Liver (tissue), 9 donors: ENCODE measurements around the gene SPEG. TPM values are rescaled to one million over a fixed set of nuclear protein-coding genes. Genes with fewer than 3 reads are reported as not detected.

Experiments
- DNase-seq: peaks from one replicate; pipeline ENCODE4 v3.0.0-alpha.2; 2017; ENCODE audit warnings: low spot score
- H3K27ac ChIP-seq, 2 donors: one replicate each; pipeline ENCODE4 v1.7.0; 2013; ENCODE audit warnings: inconsistent platforms in 2 of 2, low read length in 2 of 2, control low read depth in 1 of 2, low read depth in 1 of 2, mild to moderate bottlenecking in 1 of 2
- H3K27me3 ChIP-seq, 4 donors: one replicate each; pipeline versions ENCODE4 v1.6.1 to v1.7.0; 2013; ENCODE audit warnings: low read length in 3 of 4, inconsistent platforms in 1 of 4, mild to moderate bottlenecking in 1 of 4, moderate library complexity in 1 of 4; ENCODE audit not compliant: control insufficient read depth in 4 of 4, insufficient read depth in 4 of 4
- H3K36me3 ChIP-seq, 4 donors: one replicate each; pipeline versions ENCODE4 v1.6.1 to v1.7.0; 2013; ENCODE audit warnings: low read length in 3 of 4, mild to moderate bottlenecking in 3 of 4, low read depth in 1 of 4, moderate library complexity in 1 of 4; ENCODE audit not compliant: control insufficient read depth in 4 of 4, insufficient read depth in 3 of 4
- H3K4me1 ChIP-seq, 4 donors: one replicate each; pipeline versions ENCODE4 v1.6.1 to v1.7.0; 2013; ENCODE audit warnings: low read length in 3 of 4, mild to moderate bottlenecking in 3 of 4, moderate library complexity in 1 of 4; ENCODE audit not compliant: control insufficient read depth in 4 of 4, insufficient read depth in 4 of 4
- H3K4me3 ChIP-seq, 3 donors: one replicate each; pipeline versions ENCODE4 v1.6.1 to v1.7.0; 2013; ENCODE audit warnings: low read length in 3 of 3, control low read depth in 1 of 3, low read depth in 1 of 3, mild to moderate bottlenecking in 1 of 3
- H3K9ac ChIP-seq, 2 donors: one replicate each; pipeline ENCODE4 v1.7.0; 2013; ENCODE audit warnings: low read length in 2 of 2, mild to moderate bottlenecking in 2 of 2, moderate library complexity in 2 of 2, control low read depth in 1 of 2, low read depth in 1 of 2
- H3K9me3 ChIP-seq, 4 donors: one replicate each; pipeline versions ENCODE4 v1.6.1 to v1.7.0; 2013; ENCODE audit warnings: low read length in 3 of 4; ENCODE audit not compliant: control insufficient read depth in 4 of 4
- EGR1 ChIP-seq, 2 donors: IDR thresholded peaks; 2 replicates each; pipeline ENCODE4 v1.6.1; 2016 to 2018; ENCODE audit warnings: antibody characterized with exemption in 2 of 2, low read depth in 2 of 2
- FOXA1 ChIP-seq: IDR thresholded peaks from 2 replicates; pipeline ENCODE4 v1.6.1; 2016; ENCODE audit warnings: antibody characterized with exemption
- FOXA2 ChIP-seq: IDR thresholded peaks from 2 replicates; pipeline ENCODE4 v1.6.1; 2016; ENCODE audit warnings: antibody characterized with exemption
- GABPA ChIP-seq, 2 donors: IDR thresholded peaks in 1 of 2; conservative IDR thresholded peaks in 1 of 2; 2 replicates each; pipeline ENCODE4 v1.6.1; 2016; ENCODE audit warnings: antibody characterized with exemption in 2 of 2, mild to moderate bottlenecking in 1 of 2, moderate library complexity in 1 of 2
- HNF4A ChIP-seq, 2 donors: conservative IDR thresholded peaks; 2 replicates each; pipeline ENCODE4 v1.6.1; 2016; ENCODE audit warnings: antibody characterized with exemption in 2 of 2, mild to moderate bottlenecking in 2 of 2
- HNF4G ChIP-seq: IDR thresholded peaks from 2 replicates; pipeline ENCODE4 v1.6.1; 2016; ENCODE audit warnings: antibody characterized with exemption
- JUND ChIP-seq, 2 donors: IDR thresholded peaks; 2 replicates each; pipeline ENCODE4 v1.6.1; 2016; ENCODE audit warnings: antibody characterized with exemption in 2 of 2
- NR2F2 ChIP-seq: IDR thresholded peaks from 2 replicates; pipeline ENCODE4 v1.6.1; 2016; ENCODE audit warnings: antibody characterized with exemption
- RAD21 ChIP-seq, 2 donors: IDR thresholded peaks; 2 replicates each; pipeline ENCODE4 v1.6.1; 2016; ENCODE audit warnings: antibody characterized with exemption in 2 of 2, mild to moderate bottlenecking in 2 of 2
- RXRA ChIP-seq, 2 donors: IDR thresholded peaks; 2 replicates each; pipeline ENCODE4 v1.6.1; 2017 to 2018; ENCODE audit warnings: antibody characterized with exemption in 2 of 2, mild to moderate bottlenecking in 1 of 2
- SP1 ChIP-seq: IDR thresholded peaks from 2 replicates; pipeline ENCODE4 v1.6.1; 2018; ENCODE audit warnings: antibody characterized with exemption, mild to moderate bottlenecking
- TAF1 ChIP-seq: conservative IDR thresholded peaks from 2 replicates; pipeline ENCODE4 v1.6.1; 2016; ENCODE audit warnings: antibody characterized with exemption, mild to moderate bottlenecking
- YY1 ChIP-seq: IDR thresholded peaks from 2 replicates; pipeline ENCODE4 v1.6.1; 2016; ENCODE audit warnings: antibody characterized with exemption, mild to moderate bottlenecking
- WGBS: extraction: QIAGEN DNeasy Blood & Tissue Kit; methylation state at CpG from one replicate; pipeline ENCODE4 v1.1.7; 2013; 5-methylcytosine and 5-hydroxymethylcytosine counted together
- polyA plus RNA-seq, 2 donors: library from polyadenylated mRNA; stranded (reverse) in 1 of 2; unstranded in 1 of 2; fragments of 200-250 nt in 1 of 2; fragments of >200 nt in 1 of 2; fragmentation: Nextera tagmentation in 1 of 2; extraction: Ambion mirVana in 1 of 2; gene quantifications; one replicate each; pipeline versions ENCODE4 v1.2.1 to v1.2.3, GENCODE V29; 2013 to 2015
- total RNA-seq, 2 donors: library from RNA; depleted of rRNA; stranded (reverse); fragments of >200 nt; gene quantifications; one replicate each; pipeline ENCODE4 v1.2.3, GENCODE V29; 2014
- TF ChIP-seq, protein P1 (sequence below): IDR thresholded peaks from 2 replicates; pipeline ENCODE4 v1.6.1; 2016; ENCODE audit warnings: antibody characterized with exemption
- TF ChIP-seq, protein P2 (sequence below): IDR thresholded peaks from 2 replicates; pipeline ENCODE4 v1.6.1; 2016; ENCODE audit warnings: antibody characterized with exemption, mild to moderate bottlenecking
- TF ChIP-seq, protein P3 (sequence below): fragments of 150-350 bp; IDR thresholded peaks from 2 replicates; pipeline ENCODE4 v1.5.1; 2017; ENCODE audit warnings: improper control_type of control experiment, low read depth, low read length; ENCODE audit not compliant: missing input control
- TF ChIP-seq, protein P4 (sequence below): IDR thresholded peaks from 2 replicates; pipeline ENCODE4 v1.6.1; 2016; ENCODE audit warnings: antibody characterized with exemption
- TF ChIP-seq, protein P5 (sequence below): IDR thresholded peaks from 2 replicates; pipeline ENCODE4 v1.6.1; 2016; ENCODE audit warnings: antibody characterized with exemption
- donor health status: healthy.
- donor health status: healthy.
- donor health status: healthy.
- donor health status: healthy.
- donor health status: healthy.

The SPEG gene
- total and polyA plus RNA-seq, 4 donors = 0.51 to 0.96 (median 0.66) TPM

DNA sequence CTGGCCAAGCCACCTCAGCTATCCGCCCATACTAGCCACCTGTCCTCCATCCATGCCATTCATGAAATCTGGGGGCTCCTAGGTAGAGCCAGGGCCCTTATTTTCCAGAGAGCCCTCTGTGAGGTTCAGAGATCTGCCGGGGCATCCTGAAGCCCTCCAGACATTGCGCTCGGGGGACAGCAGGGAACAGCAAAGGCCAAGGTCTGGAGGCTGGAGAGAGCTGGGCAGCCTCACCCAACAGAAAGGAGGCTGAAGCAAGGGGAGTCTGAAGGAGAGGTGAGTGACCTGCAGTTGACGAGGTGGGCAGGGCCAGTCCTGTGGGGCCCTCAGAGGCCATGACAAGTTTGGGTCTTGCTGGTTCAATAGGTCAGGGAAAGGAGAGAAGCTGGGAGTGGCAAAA lies 25.0 kb upstream of the SPEG start:
- Histone ChIP-seq H3K27me3 (no peaks in the 10 kb centered on the region), H3K4me1 (no peaks in the 10 kb centered on the region), H3K36me3 (no peaks in the 10 kb centered on the region), H3K9me3 (no peaks in the 10 kb centered on the region), H3K9ac (no peak overlapping the region), H3K4me3 (no peak overlapping the region), H3K27ac (no peak overlapping the region)
- WGBS = 91% methylated on average over 5 of the region's 5 CpGs
- no peak for TF ChIP-seq RAD21 (IDR thresholded peaks at IDR 0.05)
- TF ChIP-seq FOXA2 = no peak
- no peak for TF ChIP-seq YY1
- TF ChIP-seq, protein P1, sequence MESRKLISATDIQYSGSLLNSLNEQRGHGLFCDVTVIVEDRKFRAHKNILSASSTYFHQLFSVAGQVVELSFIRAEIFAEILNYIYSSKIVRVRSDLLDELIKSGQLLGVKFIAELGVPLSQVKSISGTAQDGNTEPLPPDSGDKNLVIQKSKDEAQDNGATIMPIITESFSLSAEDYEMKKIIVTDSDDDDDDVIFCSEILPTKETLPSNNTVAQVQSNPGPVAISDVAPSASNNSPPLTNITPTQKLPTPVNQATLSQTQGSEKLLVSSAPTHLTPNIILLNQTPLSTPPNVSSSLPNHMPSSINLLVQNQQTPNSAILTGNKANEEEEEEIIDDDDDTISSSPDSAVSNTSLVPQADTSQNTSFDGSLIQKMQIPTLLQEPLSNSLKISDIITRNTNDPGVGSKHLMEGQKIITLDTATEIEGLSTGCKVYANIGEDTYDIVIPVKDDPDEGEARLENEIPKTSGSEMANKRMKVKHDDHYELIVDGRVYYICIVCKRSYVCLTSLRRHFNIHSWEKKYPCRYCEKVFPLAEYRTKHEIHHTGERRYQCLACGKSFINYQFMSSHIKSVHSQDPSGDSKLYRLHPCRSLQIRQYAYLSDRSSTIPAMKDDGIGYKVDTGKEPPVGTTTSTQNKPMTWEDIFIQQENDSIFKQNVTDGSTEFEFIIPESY = no peak
- no peak for TF ChIP-seq RXRA (IDR thresholded peaks at IDR 0.05)
- TF ChIP-seq TAF1 = no peak
- no peak for TF ChIP-seq GABPA (IDR thresholded peaks at IDR 0.05 in 1 of 2, conservative IDR thresholded peaks at IDR 0.05 in 1 of 2)
- no peak for TF ChIP-seq FOXA1
- TF ChIP-seq NR2F2 = no peak
- TF ChIP-seq HNF4G = no peak
- TF ChIP-seq SP1 = no peak
- no peak for TF ChIP-seq HNF4A (conservative IDR thresholded peaks at IDR 0.05)
- TF ChIP-seq, protein P2, sequence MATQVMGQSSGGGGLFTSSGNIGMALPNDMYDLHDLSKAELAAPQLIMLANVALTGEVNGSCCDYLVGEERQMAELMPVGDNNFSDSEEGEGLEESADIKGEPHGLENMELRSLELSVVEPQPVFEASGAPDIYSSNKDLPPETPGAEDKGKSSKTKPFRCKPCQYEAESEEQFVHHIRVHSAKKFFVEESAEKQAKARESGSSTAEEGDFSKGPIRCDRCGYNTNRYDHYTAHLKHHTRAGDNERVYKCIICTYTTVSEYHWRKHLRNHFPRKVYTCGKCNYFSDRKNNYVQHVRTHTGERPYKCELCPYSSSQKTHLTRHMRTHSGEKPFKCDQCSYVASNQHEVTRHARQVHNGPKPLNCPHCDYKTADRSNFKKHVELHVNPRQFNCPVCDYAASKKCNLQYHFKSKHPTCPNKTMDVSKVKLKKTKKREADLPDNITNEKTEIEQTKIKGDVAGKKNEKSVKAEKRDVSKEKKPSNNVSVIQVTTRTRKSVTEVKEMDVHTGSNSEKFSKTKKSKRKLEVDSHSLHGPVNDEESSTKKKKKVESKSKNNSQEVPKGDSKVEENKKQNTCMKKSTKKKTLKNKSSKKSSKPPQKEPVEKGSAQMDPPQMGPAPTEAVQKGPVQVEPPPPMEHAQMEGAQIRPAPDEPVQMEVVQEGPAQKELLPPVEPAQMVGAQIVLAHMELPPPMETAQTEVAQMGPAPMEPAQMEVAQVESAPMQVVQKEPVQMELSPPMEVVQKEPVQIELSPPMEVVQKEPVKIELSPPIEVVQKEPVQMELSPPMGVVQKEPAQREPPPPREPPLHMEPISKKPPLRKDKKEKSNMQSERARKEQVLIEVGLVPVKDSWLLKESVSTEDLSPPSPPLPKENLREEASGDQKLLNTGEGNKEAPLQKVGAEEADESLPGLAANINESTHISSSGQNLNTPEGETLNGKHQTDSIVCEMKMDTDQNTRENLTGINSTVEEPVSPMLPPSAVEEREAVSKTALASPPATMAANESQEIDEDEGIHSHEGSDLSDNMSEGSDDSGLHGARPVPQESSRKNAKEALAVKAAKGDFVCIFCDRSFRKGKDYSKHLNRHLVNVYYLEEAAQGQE = no peak
- TF ChIP-seq, protein P3, sequence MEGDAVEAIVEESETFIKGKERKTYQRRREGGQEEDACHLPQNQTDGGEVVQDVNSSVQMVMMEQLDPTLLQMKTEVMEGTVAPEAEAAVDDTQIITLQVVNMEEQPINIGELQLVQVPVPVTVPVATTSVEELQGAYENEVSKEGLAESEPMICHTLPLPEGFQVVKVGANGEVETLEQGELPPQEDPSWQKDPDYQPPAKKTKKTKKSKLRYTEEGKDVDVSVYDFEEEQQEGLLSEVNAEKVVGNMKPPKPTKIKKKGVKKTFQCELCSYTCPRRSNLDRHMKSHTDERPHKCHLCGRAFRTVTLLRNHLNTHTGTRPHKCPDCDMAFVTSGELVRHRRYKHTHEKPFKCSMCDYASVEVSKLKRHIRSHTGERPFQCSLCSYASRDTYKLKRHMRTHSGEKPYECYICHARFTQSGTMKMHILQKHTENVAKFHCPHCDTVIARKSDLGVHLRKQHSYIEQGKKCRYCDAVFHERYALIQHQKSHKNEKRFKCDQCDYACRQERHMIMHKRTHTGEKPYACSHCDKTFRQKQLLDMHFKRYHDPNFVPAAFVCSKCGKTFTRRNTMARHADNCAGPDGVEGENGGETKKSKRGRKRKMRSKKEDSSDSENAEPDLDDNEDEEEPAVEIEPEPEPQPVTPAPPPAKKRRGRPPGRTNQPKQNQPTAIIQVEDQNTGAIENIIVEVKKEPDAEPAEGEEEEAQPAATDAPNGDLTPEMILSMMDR = no peak
- TF ChIP-seq EGR1 (IDR thresholded peaks at IDR 0.05; ENCODE audit: low read depth in 2 of 2) = no peak
- TF ChIP-seq, protein P4, sequence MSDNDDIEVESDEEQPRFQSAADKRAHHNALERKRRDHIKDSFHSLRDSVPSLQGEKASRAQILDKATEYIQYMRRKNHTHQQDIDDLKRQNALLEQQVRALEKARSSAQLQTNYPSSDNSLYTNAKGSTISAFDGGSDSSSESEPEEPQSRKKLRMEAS = no peak
- TF ChIP-seq JUND (IDR thresholded peaks at IDR 0.05) = no peak
- TF ChIP-seq, protein P5, sequence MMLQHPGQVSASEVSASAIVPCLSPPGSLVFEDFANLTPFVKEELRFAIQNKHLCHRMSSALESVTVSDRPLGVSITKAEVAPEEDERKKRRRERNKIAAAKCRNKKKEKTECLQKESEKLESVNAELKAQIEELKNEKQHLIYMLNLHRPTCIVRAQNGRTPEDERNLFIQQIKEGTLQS = no peak
- no peak for DNase-seq

DNA sequence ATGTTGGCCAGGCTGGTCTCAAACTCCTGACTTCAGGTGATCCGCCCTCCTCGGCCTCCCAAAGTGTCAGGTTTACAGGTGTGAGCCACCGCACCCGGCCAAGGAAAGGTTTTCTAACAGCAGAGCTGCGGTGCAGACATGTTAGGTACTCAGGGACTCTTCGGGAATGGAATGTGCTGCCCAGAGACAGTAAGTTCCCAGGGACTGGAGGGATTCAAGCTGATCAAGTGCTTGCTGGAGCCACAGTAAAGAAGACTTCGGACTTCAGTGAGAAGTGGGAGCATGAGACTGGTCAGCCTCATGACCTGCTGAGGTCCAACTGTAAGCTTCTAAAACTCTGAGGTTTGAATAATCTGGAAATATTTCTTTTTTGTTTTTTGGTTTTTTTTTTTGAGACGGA lies 24.3 kb upstream of the SPEG start:
- no peak overlapping the region for H3K9ac ChIP-seq
- H3K27ac ChIP-seq = no peak overlapping the region
- WGBS = 89% methylated on average over 8 of the region's 8 CpGs
- H3K4me3 ChIP-seq = no peak overlapping the region
- DNase-seq = no peak
- no peaks in the 10 kb centered on the region for H3K9me3 ChIP-seq
- no peaks in the 10 kb centered on the region for H3K36me3 ChIP-seq
- no peaks in the 10 kb centered on the region for H3K27me3 ChIP-seq
- H3K4me1 ChIP-seq = no peaks in the 10 kb centered on the region
- TF ChIP-seq, protein P4 = no peak
- TF ChIP-seq NR2F2 = no peak
- TF ChIP-seq RXRA (IDR thresholded peaks at IDR 0.05) = no peak
- no peak for TF ChIP-seq TAF1
- TF ChIP-seq, protein P2 = no peak
- TF ChIP-seq HNF4A (conservative IDR thresholded peaks at IDR 0.05) = no peak
- TF ChIP-seq FOXA2 = no peak
- TF ChIP-seq SP1 = no peak
- TF ChIP-seq, protein P3 = no peak
- TF ChIP-seq, protein P5 = no peak
